ENCODE measurements around the gene WHAMM.

GRCh38 chr15:82798531-82799166 lies 10.8 kb upstream of the WHAMM start:
- TF ChIP-seq, protein P1, sequence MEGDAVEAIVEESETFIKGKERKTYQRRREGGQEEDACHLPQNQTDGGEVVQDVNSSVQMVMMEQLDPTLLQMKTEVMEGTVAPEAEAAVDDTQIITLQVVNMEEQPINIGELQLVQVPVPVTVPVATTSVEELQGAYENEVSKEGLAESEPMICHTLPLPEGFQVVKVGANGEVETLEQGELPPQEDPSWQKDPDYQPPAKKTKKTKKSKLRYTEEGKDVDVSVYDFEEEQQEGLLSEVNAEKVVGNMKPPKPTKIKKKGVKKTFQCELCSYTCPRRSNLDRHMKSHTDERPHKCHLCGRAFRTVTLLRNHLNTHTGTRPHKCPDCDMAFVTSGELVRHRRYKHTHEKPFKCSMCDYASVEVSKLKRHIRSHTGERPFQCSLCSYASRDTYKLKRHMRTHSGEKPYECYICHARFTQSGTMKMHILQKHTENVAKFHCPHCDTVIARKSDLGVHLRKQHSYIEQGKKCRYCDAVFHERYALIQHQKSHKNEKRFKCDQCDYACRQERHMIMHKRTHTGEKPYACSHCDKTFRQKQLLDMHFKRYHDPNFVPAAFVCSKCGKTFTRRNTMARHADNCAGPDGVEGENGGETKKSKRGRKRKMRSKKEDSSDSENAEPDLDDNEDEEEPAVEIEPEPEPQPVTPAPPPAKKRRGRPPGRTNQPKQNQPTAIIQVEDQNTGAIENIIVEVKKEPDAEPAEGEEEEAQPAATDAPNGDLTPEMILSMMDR (conservative IDR thresholded peaks at IDR 0.05; ENCODE audit: low read length), result no peak
- TF ChIP-seq EZH2phosphoT487 (IDR thresholded peaks at IDR 0.05; ENCODE audit: borderline replicate concordance, low read depth, low read length), result no peak
